GM18526 (cell line): Measurements from ENCODE around the gene AADACL2.

Experiments used
- POLR2A ChIP-seq: IDR thresholded peaks from 3 replicates; pipeline ENCODE4 v1.6.1; 2011; ENCODE audit not compliant: insufficient read length; ENCODE audit errors: extremely low read depth

AADACL2 gene, protein sequence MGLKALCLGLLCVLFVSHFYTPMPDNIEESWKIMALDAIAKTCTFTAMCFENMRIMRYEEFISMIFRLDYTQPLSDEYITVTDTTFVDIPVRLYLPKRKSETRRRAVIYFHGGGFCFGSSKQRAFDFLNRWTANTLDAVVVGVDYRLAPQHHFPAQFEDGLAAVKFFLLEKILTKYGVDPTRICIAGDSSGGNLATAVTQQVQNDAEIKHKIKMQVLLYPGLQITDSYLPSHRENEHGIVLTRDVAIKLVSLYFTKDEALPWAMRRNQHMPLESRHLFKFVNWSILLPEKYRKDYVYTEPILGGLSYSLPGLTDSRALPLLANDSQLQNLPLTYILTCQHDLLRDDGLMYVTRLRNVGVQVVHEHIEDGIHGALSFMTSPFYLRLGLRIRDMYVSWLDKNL

DNA sequence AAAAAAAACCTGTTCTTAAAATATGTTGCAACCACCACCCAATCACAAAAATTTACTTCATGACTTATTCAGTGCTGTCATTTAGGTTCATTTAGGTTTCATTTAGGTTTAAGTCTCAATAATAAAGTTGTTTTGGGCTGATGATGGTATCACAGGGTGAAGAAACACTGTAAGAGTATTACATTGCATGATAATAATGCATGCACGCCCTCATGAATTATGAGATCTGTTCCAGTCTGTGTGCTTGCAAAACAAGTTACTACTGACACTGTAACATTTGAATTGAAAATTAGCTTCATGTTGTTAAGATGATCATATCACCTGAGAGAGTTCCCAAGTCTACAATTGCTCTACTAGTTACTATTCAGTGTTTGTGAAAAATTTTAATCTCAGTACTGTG lies at the start of gene AADACL2:
Gene AADACL2, plus strand, starts transcription at position 315 of the 400 bp plus-strand sequence. CDS start 109 bp downstream, outside the sequence.
- TF ChIP-seq POLR2A, result no peak

DNA sequence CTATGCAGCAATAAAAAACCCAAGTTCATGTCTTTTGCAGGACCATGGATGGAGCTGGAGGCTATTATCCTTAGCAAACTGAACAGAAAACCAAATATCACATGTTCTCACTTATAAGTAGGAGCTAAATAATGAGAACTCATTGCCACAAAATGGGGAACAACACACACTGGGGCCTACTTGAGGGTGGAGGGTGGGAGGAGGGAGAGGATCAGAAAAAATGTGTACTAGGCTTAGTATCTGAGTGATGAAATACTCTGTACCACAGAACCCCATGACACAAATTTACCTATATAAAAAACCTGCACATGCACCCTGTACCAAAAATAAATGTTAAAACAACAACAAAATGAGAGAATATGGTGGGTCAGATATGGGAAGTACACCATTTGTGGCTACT lies 49.6 kb upstream of the AADACL2 start:
- no peak for TF ChIP-seq POLR2A

DNA sequence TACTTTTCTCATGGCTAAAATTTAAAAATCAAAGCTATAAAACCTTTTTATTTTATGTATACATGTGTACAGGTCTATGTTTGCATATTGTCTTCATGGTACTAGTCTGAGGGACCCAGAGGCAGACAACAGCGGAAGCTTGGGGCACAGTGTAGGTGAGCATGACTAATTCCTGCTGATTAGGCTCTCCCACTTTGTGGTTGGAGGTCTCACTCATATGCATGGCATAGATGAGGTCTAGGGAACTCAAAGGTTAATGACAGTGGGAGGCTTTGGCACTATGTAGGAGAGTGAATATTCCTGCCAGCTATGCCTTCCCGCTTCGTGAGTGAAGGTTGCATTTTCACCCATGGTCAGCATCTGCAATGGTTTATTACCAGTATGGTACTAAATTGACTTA lies 47.5 kb upstream of the AADACL2 start:
- TF ChIP-seq POLR2A, result no peak

DNA sequence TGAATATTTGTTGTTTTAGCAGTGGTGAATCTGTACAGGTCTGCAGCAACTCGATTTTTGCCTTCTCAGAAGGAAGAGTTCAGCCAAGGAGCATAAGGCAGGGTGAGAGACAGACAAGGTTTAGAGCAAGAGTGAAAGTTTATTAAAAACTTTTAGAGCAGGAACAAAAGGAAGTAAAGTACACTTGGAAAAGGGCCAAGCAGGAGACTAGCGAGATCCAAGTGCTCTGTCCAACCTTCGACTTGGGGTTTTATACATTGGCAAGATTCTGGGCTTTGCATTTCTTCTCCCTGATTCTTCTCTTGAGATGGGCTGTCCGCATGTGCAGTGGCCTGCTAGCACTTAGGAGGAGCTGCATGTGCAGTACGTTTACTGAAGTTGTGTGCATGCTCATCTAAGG lies 46.7 kb upstream of the AADACL2 start:
- TF ChIP-seq POLR2A, result no peak

DNA sequence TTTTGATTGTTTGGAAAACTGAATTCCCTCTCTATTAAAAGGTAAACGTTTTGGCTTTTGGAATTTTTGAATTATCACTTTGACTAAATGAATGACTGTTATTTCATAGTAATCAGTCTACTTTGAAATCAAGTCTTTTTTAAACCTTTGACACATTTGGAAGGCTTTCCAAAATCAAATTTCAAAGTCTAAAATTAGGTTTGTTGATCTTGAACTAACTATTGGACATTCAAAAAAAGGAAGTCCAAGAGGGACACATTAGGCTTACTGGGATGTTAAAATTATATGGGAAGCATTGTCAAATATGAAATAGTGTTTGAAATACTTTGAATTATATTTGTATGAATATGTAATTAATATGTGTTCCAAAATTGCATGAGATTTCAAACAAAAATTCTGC lies 45.2 kb upstream of the AADACL2 start:
- no peak for TF ChIP-seq POLR2A

DNA sequence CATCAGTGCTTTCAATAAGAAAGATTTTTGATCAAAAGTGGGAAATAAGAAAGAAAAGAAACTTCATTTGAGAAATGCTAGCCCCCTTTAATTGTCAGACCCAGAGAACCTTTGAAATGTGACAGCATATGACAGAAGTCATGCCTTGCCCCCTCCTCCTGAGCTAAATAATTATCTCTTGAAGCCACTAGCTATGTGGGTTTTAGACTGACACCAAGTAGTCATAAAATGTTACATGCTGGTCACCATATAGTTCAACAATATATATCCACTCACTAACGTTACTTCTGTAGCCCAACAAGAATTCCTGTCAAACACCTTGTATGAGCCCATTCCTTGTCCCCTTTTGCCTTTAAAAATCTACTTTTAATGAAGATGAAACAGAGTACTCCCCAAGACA lies 43.1 kb upstream of the AADACL2 start:
- TF ChIP-seq POLR2A, result no peak

DNA sequence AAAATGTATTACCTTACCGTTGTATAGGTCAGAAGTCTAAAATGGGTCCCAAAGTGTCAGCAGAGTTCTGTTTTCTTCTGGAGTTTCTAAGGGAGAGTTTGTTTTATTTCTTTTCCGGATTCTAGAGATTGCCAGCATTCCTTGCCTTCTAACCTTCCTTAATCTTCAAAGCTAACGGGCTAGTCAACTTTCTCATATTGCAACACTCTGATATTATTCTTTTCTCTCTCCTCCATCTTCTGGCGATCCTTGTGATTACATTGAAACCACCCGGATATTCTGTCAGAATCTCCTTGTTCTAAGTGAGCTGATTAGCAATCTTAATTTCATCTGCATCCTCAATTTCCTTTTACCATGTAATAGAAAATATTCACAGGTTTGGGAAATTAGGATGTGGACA lies 36.2 kb upstream of the AADACL2 start:
- no peak for TF ChIP-seq POLR2A

DNA sequence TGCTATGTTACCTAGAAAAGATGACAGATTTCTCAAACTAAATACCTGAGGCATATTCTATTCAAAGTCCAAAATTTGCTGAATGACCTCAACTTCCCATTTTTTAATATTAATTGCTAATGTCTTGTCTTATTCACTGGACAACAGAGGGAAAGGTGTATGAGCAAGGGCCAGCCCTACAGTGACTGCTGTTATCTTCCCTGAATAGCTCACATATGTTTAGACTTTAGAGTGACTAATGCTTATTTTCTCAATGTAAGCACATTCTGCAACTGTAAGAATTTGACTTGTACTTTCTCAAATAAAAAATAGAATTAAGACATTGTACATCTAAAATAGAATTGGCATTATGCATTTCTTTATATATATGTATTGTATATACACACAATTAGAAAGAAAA lies 26.5 kb upstream of the AADACL2 start:
- TF ChIP-seq POLR2A, result no peak

DNA sequence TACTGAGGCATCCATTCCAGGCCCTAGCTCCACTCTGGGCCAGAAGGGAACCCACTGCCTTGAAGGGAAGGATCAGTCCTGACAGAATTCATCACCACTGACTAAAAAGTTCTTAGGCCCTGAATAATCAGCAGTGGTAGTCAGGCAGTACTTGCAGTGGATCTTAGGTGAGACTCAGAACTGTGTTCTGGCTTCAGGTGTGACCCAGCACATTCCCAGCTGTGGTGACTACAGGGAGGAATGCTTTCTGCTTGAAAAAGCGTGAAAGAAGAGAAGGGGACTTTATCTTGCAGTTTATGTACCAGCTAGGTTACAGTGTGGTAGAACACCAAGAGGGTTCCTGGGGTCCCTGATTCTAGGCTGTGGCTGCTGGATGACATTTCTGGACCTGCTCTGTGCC lies 24.9 kb upstream of the AADACL2 start:
- no peak for TF ChIP-seq POLR2A

DNA sequence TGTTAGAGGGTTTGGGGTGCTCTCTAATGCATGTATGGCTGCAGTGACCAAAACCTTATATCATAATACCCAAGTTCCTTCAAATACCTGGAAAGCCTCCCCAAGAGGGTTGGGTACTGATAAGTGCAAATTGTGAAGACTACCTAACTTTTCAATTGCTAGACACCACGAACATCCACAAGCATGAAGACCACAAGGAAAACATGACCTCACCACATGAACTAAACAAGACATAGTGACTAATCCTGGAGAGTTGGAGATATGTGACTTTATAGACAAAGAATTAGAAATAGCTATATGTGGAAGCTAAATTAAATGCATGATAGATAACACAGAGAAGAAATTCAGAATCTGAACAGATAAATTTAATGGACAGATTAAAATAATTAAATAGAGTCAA lies 23.9 kb upstream of the AADACL2 start:
- no peak for TF ChIP-seq POLR2A

DNA sequence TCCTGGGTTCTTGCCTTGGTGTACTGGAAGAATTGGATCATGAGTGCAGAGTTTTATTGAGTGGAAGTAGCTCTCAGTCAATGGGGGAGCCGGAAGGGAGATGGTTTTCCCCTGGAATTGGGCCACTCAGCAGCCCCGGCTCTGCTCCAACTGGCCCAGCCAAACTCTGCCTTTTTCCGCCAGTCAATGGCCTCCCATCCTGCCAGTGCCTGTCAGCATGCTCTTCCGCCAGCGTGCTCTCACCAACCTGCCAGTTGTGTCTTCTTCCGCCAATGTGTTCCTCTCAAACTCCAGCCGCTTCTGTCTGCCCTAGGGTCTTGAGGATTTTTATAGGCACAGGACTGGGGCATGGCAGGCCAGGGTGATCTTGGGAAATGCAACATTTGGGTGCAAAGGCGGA lies 12.4 kb upstream of the AADACL2 start:
- TF ChIP-seq POLR2A, result no peak

DNA sequence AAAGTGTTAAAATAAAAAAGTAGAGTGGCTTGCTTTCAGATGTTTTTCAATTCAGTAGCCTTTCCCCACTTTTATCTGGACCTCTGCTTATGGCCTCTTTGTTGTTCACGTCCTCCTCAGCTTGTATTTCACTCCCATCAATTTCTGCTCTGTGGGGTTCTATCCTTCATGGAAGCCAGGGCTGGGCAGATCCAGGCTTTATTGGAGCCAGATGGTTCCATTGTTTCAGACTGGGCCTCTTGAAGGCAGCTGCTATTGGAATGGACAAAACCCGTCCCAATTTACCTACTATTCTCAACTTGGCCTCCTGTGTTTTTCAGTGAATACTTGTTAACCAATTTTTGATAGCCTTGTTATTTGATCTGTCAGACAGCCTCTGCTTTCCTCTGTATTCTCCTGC lies 10.9 kb upstream of the AADACL2 start:
- no peak for TF ChIP-seq POLR2A

DNA sequence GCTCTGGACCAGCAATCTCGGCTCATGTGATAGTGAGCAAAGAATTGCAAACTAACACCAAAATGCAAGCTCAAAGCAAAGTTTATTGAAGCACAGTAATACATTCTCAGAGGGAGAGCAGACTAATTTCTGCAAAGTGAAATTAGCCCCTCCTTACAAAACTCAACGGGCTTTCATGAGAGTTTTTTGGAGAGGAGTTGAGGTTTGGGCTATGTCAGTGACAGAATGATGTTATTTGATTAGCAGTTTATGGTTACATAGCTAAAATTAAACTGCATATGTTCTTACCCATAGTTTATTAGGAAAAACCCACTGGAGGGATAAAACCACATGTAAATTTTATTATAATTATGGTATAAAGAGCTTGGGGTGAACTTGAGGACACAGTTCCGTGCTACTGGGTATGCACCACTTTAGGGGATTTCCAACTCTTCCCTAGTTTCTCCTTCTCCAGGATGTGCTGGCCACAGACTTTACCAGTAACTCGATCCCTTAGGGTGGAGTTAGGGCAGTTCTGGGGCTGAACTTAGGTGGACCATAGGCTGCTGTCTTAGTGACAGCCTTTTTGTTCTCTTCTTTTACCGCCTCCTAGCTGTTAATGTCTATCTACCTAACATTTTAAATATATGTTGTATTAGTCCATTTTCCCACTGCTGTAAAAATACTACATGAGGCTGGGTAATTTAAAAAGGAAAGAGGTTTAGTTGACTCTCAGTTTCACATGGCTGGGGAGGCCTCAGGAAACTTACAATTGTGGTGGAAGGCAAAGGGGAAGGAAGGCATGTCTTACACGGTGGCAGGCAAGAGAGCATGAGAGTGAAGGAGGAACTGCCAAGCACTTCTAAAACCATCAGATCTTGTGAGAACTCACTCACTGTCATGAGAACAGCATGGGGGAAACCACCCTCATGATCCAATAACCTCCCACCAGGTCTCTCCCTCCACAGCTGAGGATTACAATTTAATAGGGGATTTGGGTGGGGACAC lies 8.9 kb upstream of the AADACL2 start:
- no peak for TF ChIP-seq POLR2A

DNA sequence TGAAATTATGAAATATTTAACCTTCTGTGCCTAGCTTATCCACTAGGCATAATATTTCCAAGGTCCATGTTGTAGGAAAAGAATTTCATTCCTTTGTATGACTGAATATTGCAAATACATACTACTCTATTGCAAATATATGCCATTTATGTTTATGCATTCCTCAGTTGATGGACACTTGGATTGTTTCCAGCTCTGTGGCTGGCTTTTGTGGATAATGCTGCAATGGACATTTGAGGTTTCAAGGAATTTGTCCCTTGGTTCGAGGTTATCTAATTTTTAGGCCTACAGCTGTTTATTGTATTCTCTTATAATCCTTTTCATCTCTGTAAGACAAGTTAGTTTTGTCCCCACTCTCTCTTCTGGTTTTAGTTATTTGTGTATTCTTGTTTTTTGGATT lies 7.7 kb upstream of the AADACL2 start:
- no peak for TF ChIP-seq POLR2A

DNA sequence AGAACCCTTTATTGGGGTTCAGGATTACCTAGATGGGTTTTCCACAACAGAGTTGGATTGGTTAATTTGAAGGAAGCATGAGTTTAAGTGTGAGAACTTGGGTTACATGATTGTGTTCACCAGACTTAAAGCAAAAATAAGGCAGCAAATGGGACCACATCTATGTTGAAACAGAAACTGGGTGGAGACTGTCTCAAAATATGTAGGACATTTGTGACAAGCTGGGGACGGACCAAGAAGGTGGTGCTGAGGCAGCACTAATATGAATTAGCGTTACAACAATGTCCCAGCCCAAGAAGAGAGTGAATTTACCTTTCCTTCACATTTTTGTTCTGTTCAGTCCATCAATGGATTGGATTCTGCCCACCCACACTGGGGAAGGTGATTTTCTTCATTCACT lies 866 bp upstream of the AADACL2 start:
- no peak for TF ChIP-seq POLR2A

DNA sequence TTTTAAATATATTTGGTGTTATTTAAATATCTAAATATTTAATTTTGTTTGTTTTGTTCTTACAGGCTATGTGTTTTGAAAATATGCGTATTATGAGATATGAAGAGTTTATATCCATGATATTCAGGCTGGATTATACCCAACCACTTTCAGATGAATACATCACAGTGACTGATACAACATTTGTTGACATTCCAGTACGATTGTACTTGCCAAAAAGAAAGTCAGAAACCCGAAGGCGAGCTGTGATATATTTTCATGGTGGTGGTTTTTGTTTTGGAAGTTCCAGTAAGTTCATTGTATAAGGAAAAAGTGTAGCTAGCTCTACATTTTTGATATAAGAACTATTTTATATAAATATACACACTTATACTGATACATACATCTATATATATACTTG lies 6.9 kb downstream of the AADACL2 start:
- no peak for TF ChIP-seq POLR2A

DNA sequence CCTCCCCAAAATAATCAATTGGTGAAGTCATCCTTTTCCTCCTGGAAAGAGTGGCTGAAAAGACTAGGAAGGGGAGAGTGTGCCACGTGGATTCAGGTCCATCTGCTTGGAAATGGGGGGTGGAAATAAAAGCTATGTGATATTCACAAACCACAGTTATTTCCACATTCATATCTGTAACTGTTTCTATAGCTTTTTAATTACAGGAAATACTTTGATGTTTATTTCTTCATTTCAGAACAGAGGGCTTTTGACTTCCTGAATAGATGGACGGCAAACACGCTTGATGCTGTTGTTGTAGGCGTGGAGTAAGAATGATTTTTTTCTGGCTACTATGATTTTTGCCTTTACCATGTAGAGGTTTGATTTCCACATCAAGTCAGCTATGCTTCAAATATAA lies 10.1 kb downstream of the AADACL2 start:
- no peak for TF ChIP-seq POLR2A

DNA sequence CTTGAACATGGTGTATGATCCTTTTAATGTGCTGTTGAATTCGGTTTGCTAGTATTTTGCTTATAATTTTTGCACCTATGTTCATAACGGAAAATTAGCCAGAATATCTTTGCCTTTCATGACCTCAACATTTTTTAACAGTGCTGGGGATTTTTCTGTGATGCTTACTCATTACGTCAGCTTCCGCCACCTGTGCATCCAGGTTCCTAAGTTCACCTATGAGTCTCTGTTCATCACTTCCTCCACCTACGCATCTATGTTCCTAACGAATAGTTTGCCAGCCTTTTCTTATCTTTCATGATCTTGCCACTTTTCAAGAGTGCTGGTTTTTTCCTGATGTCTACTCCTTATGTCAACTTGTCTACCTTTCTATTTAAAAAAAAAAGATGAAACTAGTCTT lies 16.5 kb downstream of the AADACL2 start:
- TF ChIP-seq POLR2A, result no peak
